H9 (cell line): ENCODE measurements around the gene MUC21. TPM values are rescaled to one million over a fixed set of nuclear protein-coding genes. Genes with fewer than 3 reads are reported as not detected.

Experiments
- DNase-seq: peaks from one replicate; pipeline ENCODE4 v3.0.0-alpha.2; 2017
- H2AFZ ChIP-seq: one replicate; pipeline ENCODE4 v1.6.1; 2013; ENCODE audit warnings: mild to moderate bottlenecking, low read length, control low read depth, moderate library complexity
- H2AK5ac ChIP-seq: 2 replicates; pipeline ENCODE4 v1.6.1; 2013; ENCODE audit warnings: low read length, control low read depth, mixed read lengths; ENCODE audit not compliant: insufficient read length
- H2BK120ac ChIP-seq: one replicate; pipeline ENCODE4 v1.6.1; 2013; ENCODE audit warnings: low read depth, mild to moderate bottlenecking, low read length, control low read depth, inconsistent platforms; ENCODE audit not compliant: poor library complexity, severe bottlenecking
- H2BK12ac ChIP-seq: 2 replicates; pipeline ENCODE4 v1.6.1; 2013; ENCODE audit warnings: low read length, control low read depth, mixed read lengths, low read depth; ENCODE audit not compliant: insufficient read length
- H2BK15ac ChIP-seq: 2 replicates; pipeline ENCODE4 v1.6.1; 2013; ENCODE audit warnings: low read depth, low read length, control low read depth
- H2BK20ac ChIP-seq: one replicate; pipeline ENCODE4 v1.6.1; 2013; ENCODE audit warnings: low read depth, mild to moderate bottlenecking, low read length, control low read depth, inconsistent platforms; ENCODE audit not compliant: poor library complexity, severe bottlenecking
- H2BK5ac ChIP-seq: 2 replicates; pipeline ENCODE4 v1.6.1; 2013; ENCODE audit warnings: low read length, control low read depth, mixed read lengths; ENCODE audit not compliant: insufficient read length
- H3K14ac ChIP-seq: 2 replicates; pipeline ENCODE4 v1.6.1; 2013; ENCODE audit warnings: low read length, control low read depth; ENCODE audit not compliant: insufficient read depth
- H3K18ac ChIP-seq: 2 replicates; pipeline ENCODE4 v1.6.1; 2013; ENCODE audit warnings: low read depth, mild to moderate bottlenecking, mixed read lengths, low read length, control low read depth; ENCODE audit not compliant: insufficient read length
- H3K23ac ChIP-seq: 2 replicates; pipeline ENCODE4 v1.6.1; 2013; ENCODE audit warnings: low read length, control low read depth, mixed read lengths, low read depth; ENCODE audit not compliant: insufficient read length
- H3K23me2 ChIP-seq: 2 replicates; pipeline ENCODE4 v1.6.1; 2013; ENCODE audit warnings: low read depth, mild to moderate bottlenecking, mixed read lengths, low read length, control low read depth; ENCODE audit not compliant: insufficient read length, poor library complexity, severe bottlenecking
- H3K27ac ChIP-seq: 2 replicates; pipeline ENCODE4 v1.5.1; 2013; ENCODE audit warnings: low read length, control low read depth, mixed read lengths, low read depth; ENCODE audit not compliant: insufficient read length
- H3K27me3 ChIP-seq: 2 replicates; pipeline ENCODE4 v1.6.1; 2013; ENCODE audit warnings: low read length, control low read depth, inconsistent platforms; ENCODE audit not compliant: insufficient read depth
- H3K4ac ChIP-seq: 2 replicates; pipeline ENCODE4 v1.6.1; 2013; ENCODE audit warnings: low read depth, mild to moderate bottlenecking, control low read depth, inconsistent platforms, low read length, moderate library complexity
- H3K4me1 ChIP-seq: 2 replicates; pipeline ENCODE4 v1.6.1; 2013; ENCODE audit warnings: low read length, control low read depth, inconsistent platforms; ENCODE audit not compliant: insufficient read depth
- H3K4me2 ChIP-seq: 2 replicates; pipeline ENCODE4 v1.6.1; 2013; ENCODE audit warnings: low read length, control low read depth, mixed read lengths; ENCODE audit not compliant: insufficient read length, insufficient read depth
- H3K56ac ChIP-seq: 2 replicates; pipeline ENCODE4 v1.6.1; 2013; ENCODE audit warnings: low read depth, mild to moderate bottlenecking, mixed read lengths, low read length, control low read depth; ENCODE audit not compliant: insufficient read length
- H3K79me1 ChIP-seq: 2 replicates; pipeline ENCODE4 v1.6.1; 2013; ENCODE audit warnings: low read depth, mild to moderate bottlenecking, moderate library complexity, low read length, control low read depth, inconsistent platforms; ENCODE audit not compliant: insufficient read depth, poor library complexity, severe bottlenecking
- H3K79me2 ChIP-seq: 2 replicates; pipeline ENCODE4 v1.6.1; 2013; ENCODE audit warnings: low read length, control low read depth, inconsistent platforms; ENCODE audit not compliant: insufficient read depth
- H3K9ac ChIP-seq: 2 replicates; pipeline ENCODE4 v1.6.1; 2013; ENCODE audit warnings: low read length, control low read depth, mixed read lengths; ENCODE audit not compliant: insufficient read length; ENCODE audit errors: extremely low read depth
- H3K9me3 ChIP-seq: one replicate; pipeline ENCODE4 v1.6.1; 2013; ENCODE audit warnings: low read depth, low read length, inconsistent platforms; ENCODE audit not compliant: control insufficient read depth
- H3T11ph ChIP-seq: one replicate; pipeline ENCODE4 v1.6.1; 2013; ENCODE audit warnings: mild to moderate bottlenecking, low read length, control low read depth, inconsistent platforms
- H4K20me1 ChIP-seq: one replicate; pipeline ENCODE4 v1.6.1; 2013; ENCODE audit not compliant: control insufficient read depth, insufficient read length, insufficient read depth
- H4K5ac ChIP-seq: 2 replicates; pipeline ENCODE4 v1.6.1; 2013; ENCODE audit warnings: low read depth, mild to moderate bottlenecking, mixed read lengths, low read length, control low read depth; ENCODE audit not compliant: insufficient read length
- H4K8ac ChIP-seq: replicated peaks from 2 replicates; pipeline ENCODE4 v1.6.1; 2013; ENCODE audit warnings: low read length, control low read depth, mixed read lengths, low read depth; ENCODE audit not compliant: insufficient read length
- H4K91ac ChIP-seq: 2 replicates; pipeline ENCODE4 v1.6.1; 2013; ENCODE audit warnings: low read depth, mild to moderate bottlenecking, moderate library complexity, mixed read lengths, low read length, control low read depth; ENCODE audit not compliant: insufficient read length
- H3K27ac Mint-ChIP-seq, 3 experiments: 2 replicates in 2 of 3; 3 replicates in 1 of 3; pipeline ENCODE4 v1.8.0; 2020 to 2021; ENCODE audit warnings: mixed read lengths in 3 of 3, mild to moderate bottlenecking in 1 of 3, moderate library complexity in 1 of 3
- H3K27me3 Mint-ChIP-seq: 2 replicates; pipeline ENCODE4 v1.8.0; 2021; ENCODE audit warnings: low read depth, mild to moderate bottlenecking, moderate library complexity, mixed read lengths
- H3K36me3 Mint-ChIP-seq, 3 experiments: 2 replicates in 2 of 3; 3 replicates in 1 of 3; pipeline ENCODE4 v1.8.0; 2020 to 2021; ENCODE audit warnings: low read depth in 3 of 3, mixed read lengths in 3 of 3; ENCODE audit not compliant: insufficient read depth in 1 of 3
- H3K4me1 Mint-ChIP-seq, 2 experiments: 2 replicates each; pipeline ENCODE4 v1.8.0; 2020; ENCODE audit warnings: mixed read lengths in 2 of 2
- H3K4me3 Mint-ChIP-seq, 2 experiments: 2 replicates in 1 of 2; 3 replicates in 1 of 2; pipeline ENCODE4 v1.8.0; 2020 to 2021; ENCODE audit warnings: mild to moderate bottlenecking in 2 of 2, mixed read lengths in 2 of 2, moderate library complexity in 1 of 2
- H3K9me3 Mint-ChIP-seq, 2 experiments: 2 replicates in 1 of 2; 3 replicates in 1 of 2; pipeline ENCODE4 v1.8.0; 2020; ENCODE audit warnings: mild to moderate bottlenecking in 2 of 2, mixed read lengths in 2 of 2, moderate library complexity in 1 of 2
- CTCF ChIP-seq: fragments of 200-600 bp; sonication (generic); conservative IDR thresholded peaks from 3 replicates; pipeline ENCODE4 v1.8.0; 2021; ENCODE audit warnings: antibody characterized with exemption, mild to moderate bottlenecking
- WGBS: extraction: QIAGEN DNeasy Blood & Tissue Kit; methylation state at CpG from one replicate; pipeline ENCODE4 v1.1.7; 2013; ENCODE audit warnings: missing lambda C conversion rate, low lambda C conversion rate, mixed read lengths; ENCODE audit not compliant: insufficient read length; ENCODE audit errors: extremely low coverage; 5-methylcytosine and 5-hydroxymethylcytosine counted together
- total RNA-seq: library from RNA; stranded (reverse); gene quantifications from 2 replicates; pipeline ENCODE4 v1.2.1, GENCODE V29; 2021

MUC21 gene
- total RNA-seq, 1 experiment from 2014 or later: not detected

GRCh38 chr6:31004794-31005193, 21.3 kb downstream of the MUC21 start:
- H3K27me3 Mint-ChIP-seq: no peaks in the 10 kb centered on the region; the same call in 1 of the 2 replicates
- no peak overlapping the region for H2AK5ac ChIP-seq
- no peaks in the 10 kb centered on the region for H4K20me1 ChIP-seq

More at GRCh38 chr6:31004794-31005193, 21.3 kb downstream of the MUC21 start:
- H3K27ac Mint-ChIP-seq: no peak overlapping the region
- H3K9ac ChIP-seq: no peak overlapping the region
- no peak overlapping the region for H3K27ac ChIP-seq
- no peaks in the 10 kb centered on the region for H3K79me1 ChIP-seq
- no peaks in the 10 kb centered on the region for H3K4me1 Mint-ChIP-seq
- no peaks in the 10 kb centered on the region for H3K4me1 ChIP-seq
- H2BK12ac ChIP-seq: no peak overlapping the region
- no peak overlapping the region for H2BK15ac ChIP-seq
- no peak overlapping the region for H3K23ac ChIP-seq
- H2BK120ac ChIP-seq: no peak overlapping the region
- H4K8ac ChIP-seq: no peak overlapping the region
- no peaks in the 10 kb centered on the region for H3K23me2 ChIP-seq
- no peak overlapping the region for H3K4me3 Mint-ChIP-seq
- H3K14ac ChIP-seq: no peak overlapping the region
- no peak for TF ChIP-seq CTCF
- H3K56ac ChIP-seq: no peak overlapping the region
- no peak overlapping the region for H2BK20ac ChIP-seq
- no peak overlapping the region for H4K5ac ChIP-seq
- no peak for DNase-seq
- no peak overlapping the region for H2AFZ ChIP-seq
- H3K9me3 ChIP-seq: no peaks in the 10 kb centered on the region
- no peaks in the 10 kb centered on the region for H3K27me3 ChIP-seq
- H3K4ac ChIP-seq: no peak overlapping the region
- no peak overlapping the region for H3K18ac ChIP-seq
- H2BK5ac ChIP-seq: no peak overlapping the region
- WGBS: no CpG with 5 or more reads among the region's 4 CpGs
- H3K36me3 Mint-ChIP-seq: no peaks in the 10 kb centered on the region; a peak in 1 of 7 replicates
- H3K79me2 ChIP-seq: no peaks in the 10 kb centered on the region
- H3T11ph ChIP-seq: no peak overlapping the region
- H3K9me3 Mint-ChIP-seq: peaks cover 3 to 8% of the 10 kb centered on the region in 2 experiments; a peak in 4 of 5 replicates
- no peak overlapping the region for H4K91ac ChIP-seq
- H3K4me2 ChIP-seq: no peak overlapping the region
